ENCODE data around the gene C19orf25.
"Not testable (repeated sequence)": the region's sequence is repeated elsewhere in the genome, so short reads cannot be mapped to it uniquely, and the experiment has no call there.

C19orf25 gene

GRCh38 chr19:1445932-1446712 is 32.9 kb downstream of the C19orf25 start:
- peak; percentile 18 for DNase-seq

- peak; percentile 8 for DNase-seq
Measured at GRCh38 chr19:1445185-1445931, 33.7 kb downstream of the C19orf25 start.

GRCh38 chr19:1441677-1442438 is 37.2 kb downstream of the C19orf25 start:
- DNase-seq = no peak

- DNase-seq = no peak
Measured at GRCh38 chr19:1441022-1441426, 38.0 kb downstream of the C19orf25 start.

- no peak for DNase-seq
Measured at GRCh38 chr19:1440418-1440801, 38.6 kb downstream of the C19orf25 start.

- DNase-seq = not testable (repeated sequence)
Measured at GRCh38 chr19:1439525-1440417, 39.2 kb downstream of the C19orf25 start.

- DNase-seq = no peak
Measured at GRCh38 chr19:1438933-1439354, 40.1 kb downstream of the C19orf25 start.

GRCh38 chr19:1438035-1438932 is 40.7 kb downstream of the C19orf25 start, which contains the start of gene RPS15:
TSS of gene RPS15 (plus strand) at chr19:1438396. CDS start at chr19:1438426, 30 bp downstream.
- peak; percentile 80 for DNase-seq

GRCh38 chr19:1437609-1438008 is 41.4 kb downstream of the C19orf25 start:
- DNase-seq = no peak

- no peak for DNase-seq
Measured at GRCh38 chr19:1435378-1435989, 43.5 kb downstream of the C19orf25 start.

GRCh38 chr19:1434577-1435060 is 44.4 kb downstream of the C19orf25 start:
- no peak for DNase-seq

- DNase-seq = no peak
Measured at GRCh38 chr19:1434040-1434366, 45.0 kb downstream of the C19orf25 start.

- no peak for DNase-seq
Measured at GRCh38 chr19:1433119-1434039, 45.6 kb downstream of the C19orf25 start.

GRCh38 chr19:1432507-1432887 is 46.5 kb downstream of the C19orf25 start:
- DNase-seq = no peak

GRCh38 chr19:1431759-1432506 is 47.1 kb downstream of the C19orf25 start:
- no peak for DNase-seq

- DNase-seq = no peak
Measured at GRCh38 chr19:1430246-1430645, 48.8 kb downstream of the C19orf25 start.

- no peak for DNase-seq
Measured at GRCh38 chr19:1429750-1430149, 49.3 kb downstream of the C19orf25 start.

GRCh38 chr19:1428738-1429391 is 50.1 kb downstream of the C19orf25 start:
- no peak for DNase-seq
